ENCODE results near the gene SLCO3A1.

DNA sequence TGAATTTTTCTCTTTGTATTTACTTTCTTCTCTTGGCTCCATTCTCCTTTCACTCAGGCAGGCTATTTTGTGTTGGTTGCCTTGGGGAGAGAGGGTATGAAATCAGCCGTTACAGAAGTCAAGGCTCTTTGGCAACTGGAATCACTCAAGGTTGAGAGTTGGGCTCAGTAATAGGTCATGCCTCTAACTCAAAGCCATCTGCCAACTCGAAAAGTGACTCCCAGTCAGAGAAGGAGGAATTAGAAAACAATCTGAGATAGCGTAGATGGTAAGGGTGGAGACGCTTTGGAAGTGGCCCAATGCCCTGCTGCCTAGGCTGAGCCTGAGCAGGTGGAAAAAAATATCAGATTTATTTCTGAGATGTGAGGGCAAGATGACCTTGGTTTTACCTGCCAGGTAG, 334.5 kb downstream of the SLCO3A1 start:
- TF ChIP-seq, protein P1, sequence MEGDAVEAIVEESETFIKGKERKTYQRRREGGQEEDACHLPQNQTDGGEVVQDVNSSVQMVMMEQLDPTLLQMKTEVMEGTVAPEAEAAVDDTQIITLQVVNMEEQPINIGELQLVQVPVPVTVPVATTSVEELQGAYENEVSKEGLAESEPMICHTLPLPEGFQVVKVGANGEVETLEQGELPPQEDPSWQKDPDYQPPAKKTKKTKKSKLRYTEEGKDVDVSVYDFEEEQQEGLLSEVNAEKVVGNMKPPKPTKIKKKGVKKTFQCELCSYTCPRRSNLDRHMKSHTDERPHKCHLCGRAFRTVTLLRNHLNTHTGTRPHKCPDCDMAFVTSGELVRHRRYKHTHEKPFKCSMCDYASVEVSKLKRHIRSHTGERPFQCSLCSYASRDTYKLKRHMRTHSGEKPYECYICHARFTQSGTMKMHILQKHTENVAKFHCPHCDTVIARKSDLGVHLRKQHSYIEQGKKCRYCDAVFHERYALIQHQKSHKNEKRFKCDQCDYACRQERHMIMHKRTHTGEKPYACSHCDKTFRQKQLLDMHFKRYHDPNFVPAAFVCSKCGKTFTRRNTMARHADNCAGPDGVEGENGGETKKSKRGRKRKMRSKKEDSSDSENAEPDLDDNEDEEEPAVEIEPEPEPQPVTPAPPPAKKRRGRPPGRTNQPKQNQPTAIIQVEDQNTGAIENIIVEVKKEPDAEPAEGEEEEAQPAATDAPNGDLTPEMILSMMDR (IDR thresholded peaks at IDR 0.05) = no peak
- TF ChIP-seq POLR2A (IDR thresholded peaks at IDR 0.05) = no peak
